Peyer's patch (tissue), 4 donors: ENCODE data around the gene AP1S2. TPM values are rescaled to one million over a fixed set of nuclear protein-coding genes. Genes with fewer than 3 reads are reported as not detected.

Experiments used
- DNase-seq, 3 donors: peaks; one replicate each; pipeline ENCODE4 v3.0.0-alpha.2; 2017 to 2019
- H3K27ac ChIP-seq, 4 donors: fragments of 200-600 bp; sonication (generic); one replicate each; pipeline ENCODE4 v1.5.1; 2016 to 2019
- H3K27me3 ChIP-seq, 2 donors: fragments of 200-600 bp; sonication (generic); one replicate each; pipeline ENCODE4 v1.5.1; 2019
- H3K36me3 ChIP-seq, 3 donors: fragments of 200-600 bp; sonication (generic); one replicate each; pipeline ENCODE4 v1.5.1; 2016 to 2019
- H3K4me1 ChIP-seq, 4 donors: fragments of 200-600 bp; sonication (generic); one replicate each; pipeline ENCODE4 v1.5.1; 2016 to 2019
- H3K4me3 ChIP-seq, 4 donors: fragments of 200-600 bp; sonication (generic); 1 replicate in 3 of 4; 2 replicates in 1 of 4; pipeline ENCODE4 v1.5.1; 2016 to 2019; ENCODE audit warnings: mild to moderate bottlenecking in 1 of 4
- H3K9me3 ChIP-seq, 4 donors: fragments of 200-600 bp; sonication (generic); one replicate each; pipeline ENCODE4 v1.5.1; 2016 to 2019; ENCODE audit warnings: mild to moderate bottlenecking in 1 of 4
- CTCF ChIP-seq, 6 experiments: fragments of 450-650 bp in 4 of 6; fragments of 200-600 bp in 2 of 6; sonication (generic) in 1 of 6; IDR thresholded peaks; one replicate each; pipeline ENCODE4 v1.5.1; 2017 to 2019; ENCODE audit warnings: antibody characterized with exemption in 6 of 6, mild to moderate bottlenecking in 3 of 6, moderate library complexity in 1 of 6
- POLR2A ChIP-seq, 2 donors: fragments of 450-650 bp; IDR thresholded peaks; one replicate each; pipeline ENCODE4 v1.5.1; 2017; ENCODE audit warnings: antibody characterized with exemption in 2 of 2, mild to moderate bottlenecking in 2 of 2, moderate library complexity in 2 of 2
- total RNA-seq, 4 donors: library from RNA; depleted of rRNA; stranded (reverse); fragments of >200 nt; gene quantifications; one replicate each; pipeline ENCODE4 v1.1.0, GENCODE V29; 2016

Gene AP1S2
- total RNA-seq, 4 donors from 2014 or later: 6.5 to 19.8 (median 10.7) TPM

GRCh38 chrX:15825936-15826335 is 28.7 kb downstream of the AP1S2 start:
- Histone ChIP-seq H3K4me1 (no peaks in the 10 kb centered on the region), H3K9me3 (no peaks in the 10 kb centered on the region), H3K27ac (no peak overlapping the region), H3K4me3 (no peak overlapping the region), H3K36me3 (no peaks in the 10 kb centered on the region), H3K27me3 (no peaks in the 10 kb centered on the region)
- no peak for TF ChIP-seq POLR2A (IDR thresholded peaks at IDR 0.05)
- no peak for TF ChIP-seq CTCF (IDR thresholded peaks at IDR 0.05)
- DNase-seq: no peak

DNA sequence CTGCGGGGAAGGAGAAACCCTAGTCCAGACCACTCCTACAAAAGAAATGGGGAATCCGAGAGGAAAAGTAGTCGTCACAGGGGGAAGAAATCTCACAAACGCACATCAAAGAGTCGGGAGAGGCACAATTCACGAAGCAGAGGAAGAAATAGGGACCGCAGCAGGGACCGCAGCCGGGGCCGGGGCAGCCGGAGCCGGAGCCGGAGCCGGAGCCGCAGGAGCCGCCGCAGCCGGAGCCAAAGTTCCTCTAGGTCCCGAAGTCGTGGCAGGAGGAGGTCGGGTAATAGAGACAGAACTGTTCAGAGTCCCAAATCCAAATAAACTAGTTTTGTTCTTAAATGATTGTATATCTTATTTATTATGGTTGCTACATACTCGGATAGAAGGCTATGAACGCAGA is 31.7 kb downstream of the AP1S2 start:
- H3K27ac ChIP-seq: no peak overlapping the region
- TF ChIP-seq POLR2A (IDR thresholded peaks at IDR 0.05): no peak
- no peak for TF ChIP-seq CTCF (IDR thresholded peaks at IDR 0.05)
- peaks cover 0 to 20% (median 0%) of the 10 kb centered on the region in 3 donors for H3K36me3 ChIP-seq
- DNase-seq: no peak
- no peaks in the 10 kb centered on the region for H3K27me3 ChIP-seq
- no peaks in the 10 kb centered on the region for H3K9me3 ChIP-seq
- no peak overlapping the region for H3K4me3 ChIP-seq
- H3K4me1 ChIP-seq: no peaks in the 10 kb centered on the region

DNA sequence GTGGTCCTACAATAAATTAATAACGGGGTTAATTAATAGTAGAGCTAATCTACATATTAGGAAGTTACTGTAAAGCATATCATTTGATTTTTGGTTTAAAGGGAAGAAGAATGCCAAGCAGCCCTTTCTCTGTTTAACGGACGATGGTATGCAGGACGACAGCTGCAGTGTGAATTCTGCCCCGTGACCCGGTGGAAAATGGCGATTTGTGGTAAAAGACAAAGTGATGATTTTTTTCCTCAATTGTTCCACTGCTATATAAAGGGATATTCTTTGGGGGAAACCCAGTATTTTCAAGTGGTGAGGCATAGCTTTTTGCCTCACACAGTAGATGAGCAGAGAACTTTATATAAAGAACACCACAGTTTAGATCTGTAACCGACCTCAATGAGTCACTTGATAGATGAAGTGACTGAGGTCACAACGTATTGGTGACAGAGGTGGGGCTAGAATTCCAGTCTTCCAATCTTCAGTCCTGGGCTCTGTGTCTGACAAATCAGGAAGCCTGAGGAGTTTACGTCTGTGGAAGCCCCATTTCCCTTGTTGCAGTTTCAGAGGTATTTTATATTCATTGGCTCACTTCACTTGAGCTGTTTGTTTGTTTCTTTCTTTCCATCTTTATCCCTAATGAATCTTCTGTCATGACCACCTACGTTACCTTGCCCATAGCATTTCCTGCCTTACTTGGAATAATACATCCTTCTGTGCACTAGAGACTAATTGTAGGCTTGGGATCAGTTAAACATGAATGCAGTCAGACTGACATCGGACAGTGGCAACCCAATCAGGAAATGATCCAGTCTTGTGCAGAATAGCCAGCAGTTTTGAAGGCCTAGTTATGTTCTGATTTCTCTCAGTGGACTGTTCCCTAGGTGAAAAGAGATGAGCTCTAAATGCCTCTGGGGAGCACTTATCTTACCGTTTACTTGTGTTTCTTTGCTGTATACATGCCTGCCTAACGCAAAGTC is 34.2 kb downstream of the AP1S2 start:
- no peak overlapping the region for H3K4me3 ChIP-seq
- H3K9me3 ChIP-seq: no peaks in the 10 kb centered on the region
- no peaks in the 10 kb centered on the region for H3K27me3 ChIP-seq
- TF ChIP-seq CTCF (IDR thresholded peaks at IDR 0.05) (no peak), POLR2A (IDR thresholded peaks at IDR 0.05) (no peak)
- H3K36me3 ChIP-seq: peaks cover 0 to 30% (median 0%) of the 10 kb centered on the region in 3 donors
- no peaks in the 10 kb centered on the region for H3K4me1 ChIP-seq
- H3K27ac ChIP-seq: no peak overlapping the region
- DNase-seq: no peak

DNA sequence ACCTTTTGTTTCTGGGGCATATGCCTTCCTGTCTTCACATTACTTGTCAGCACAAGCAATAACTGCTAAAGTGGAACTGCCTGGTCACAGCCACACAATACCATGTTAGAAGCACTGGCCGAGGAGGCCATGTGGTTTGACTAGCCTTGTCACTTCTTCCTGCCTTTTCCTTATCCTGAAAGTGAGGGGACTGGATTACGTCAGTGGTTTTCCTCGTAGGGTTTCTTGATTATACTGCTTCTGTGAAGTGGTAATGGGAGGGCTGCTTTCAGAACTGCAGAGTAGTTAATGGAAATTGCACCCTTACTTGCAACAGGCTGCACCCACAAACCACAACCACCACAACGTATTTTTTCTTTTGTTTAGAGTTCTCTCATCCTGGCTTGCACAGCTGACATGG is 37.7 kb downstream of the AP1S2 start:
- Histone ChIP-seq H3K27ac (no peak overlapping the region), H3K27me3 (no peaks in the 10 kb centered on the region), H3K36me3 (peaks cover 0 to 33% (median 0%) of the 10 kb centered on the region in 3 donors), H3K9me3 (no peaks in the 10 kb centered on the region), H3K4me1 (no peaks in the 10 kb centered on the region), H3K4me3 (no peak overlapping the region)
- DNase-seq: no peak
- TF ChIP-seq POLR2A (IDR thresholded peaks at IDR 0.05): no peak
- no peak for TF ChIP-seq CTCF (IDR thresholded peaks at IDR 0.05)

DNA sequence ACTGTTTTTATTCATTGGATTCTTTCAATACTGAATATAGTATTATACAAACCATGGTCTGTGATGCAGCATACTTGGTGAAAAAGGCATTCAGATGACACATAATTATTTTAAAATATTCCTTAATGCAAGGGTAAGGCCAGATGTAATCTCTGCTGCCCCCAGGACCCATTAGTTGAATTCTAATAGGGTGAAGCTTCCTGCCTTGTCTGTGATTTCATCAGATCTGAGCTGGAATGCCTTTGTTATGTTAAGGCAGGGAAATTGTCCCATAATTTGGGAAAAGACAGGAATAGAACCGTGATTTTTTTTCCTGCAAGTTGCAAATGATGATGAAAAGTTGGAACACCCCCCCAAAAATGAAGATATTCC is 38.2 kb downstream of the AP1S2 start:
- Histone ChIP-seq H3K4me1 (no peaks in the 10 kb centered on the region), H3K27ac (no peak overlapping the region), H3K9me3 (no peaks in the 10 kb centered on the region), H3K36me3 (peaks cover 0 to 33% (median 0%) of the 10 kb centered on the region in 3 donors), H3K27me3 (no peaks in the 10 kb centered on the region), H3K4me3 (no peak overlapping the region)
- DNase-seq: no peak
- no peak for TF ChIP-seq POLR2A (IDR thresholded peaks at IDR 0.05)
- TF ChIP-seq CTCF (IDR thresholded peaks at IDR 0.05): no peak
